ENCODE data around the gene MMP28. TPM values are rescaled to one million over a fixed set of nuclear protein-coding genes. Genes with fewer than 3 reads are reported as not detected.

Gene MMP28
- total and polyA plus RNA-seq, 4 donors: 30.5 to 72.6 (median 44.3) TPM

DNA sequence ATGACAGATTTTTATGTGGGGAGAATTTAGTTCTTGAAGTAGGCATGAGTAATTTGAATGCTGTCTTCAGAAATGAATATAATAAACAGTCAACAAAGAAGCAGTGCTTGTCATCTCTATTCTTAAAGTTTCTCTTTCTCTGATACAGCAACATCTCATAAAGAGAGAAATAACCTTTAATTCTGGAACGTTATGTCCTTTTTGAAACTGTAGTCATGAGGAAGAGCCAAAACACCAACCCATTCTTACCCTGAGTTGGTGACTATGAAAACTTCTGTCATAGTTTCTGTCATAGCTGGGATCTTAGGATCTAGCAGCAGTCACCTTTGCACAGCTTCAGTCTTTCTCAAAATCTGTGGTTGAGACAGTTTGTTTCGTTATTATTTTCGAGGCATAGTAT lies 79.3 kb downstream of the MMP28 start:
- ATAC-seq (ENCODE audit: insufficient read depth, low FRiP score) (no peak), DNase-seq (no peak)
- Histone ChIP-seq H3K27ac (ENCODE audit: low read depth in 1 of 2, low read length in 1 of 2) (peak overlapping the region in 1 of 2 donors; percentile 86), H3K4me3 (no peak overlapping the region), H3K27me3 (ENCODE audit: control insufficient read depth in 3 of 3, insufficient read depth in 3 of 3, low read length in 2 of 3) (no peaks in the 10 kb centered on the region), H3K36me3 (ENCODE audit: control insufficient read depth in 4 of 4, insufficient read depth in 4 of 4, low read length in 4 of 4) (peaks cover 5 to 25% (median 15%) of the 10 kb centered on the region in 4 donors), H3K9me3 (ENCODE audit: control insufficient read depth in 4 of 4, insufficient read depth in 3 of 4, low read length in 3 of 4) (no peaks in the 10 kb centered on the region), H3K9ac (ENCODE audit: insufficient read depth in 1 of 2, low read length in 2 of 2) (no peak overlapping the region), H3K4me1 (ENCODE audit: control insufficient read depth in 5 of 5, insufficient read depth in 5 of 5, low read length in 5 of 5) (peaks cover 8 to 35% (median 13%) of the 10 kb centered on the region in 5 donors)
- WGBS, 2 donors: 89 to 92% methylated on average over 3 of the region's 3 CpGs
- TF ChIP-seq, protein P1, sequence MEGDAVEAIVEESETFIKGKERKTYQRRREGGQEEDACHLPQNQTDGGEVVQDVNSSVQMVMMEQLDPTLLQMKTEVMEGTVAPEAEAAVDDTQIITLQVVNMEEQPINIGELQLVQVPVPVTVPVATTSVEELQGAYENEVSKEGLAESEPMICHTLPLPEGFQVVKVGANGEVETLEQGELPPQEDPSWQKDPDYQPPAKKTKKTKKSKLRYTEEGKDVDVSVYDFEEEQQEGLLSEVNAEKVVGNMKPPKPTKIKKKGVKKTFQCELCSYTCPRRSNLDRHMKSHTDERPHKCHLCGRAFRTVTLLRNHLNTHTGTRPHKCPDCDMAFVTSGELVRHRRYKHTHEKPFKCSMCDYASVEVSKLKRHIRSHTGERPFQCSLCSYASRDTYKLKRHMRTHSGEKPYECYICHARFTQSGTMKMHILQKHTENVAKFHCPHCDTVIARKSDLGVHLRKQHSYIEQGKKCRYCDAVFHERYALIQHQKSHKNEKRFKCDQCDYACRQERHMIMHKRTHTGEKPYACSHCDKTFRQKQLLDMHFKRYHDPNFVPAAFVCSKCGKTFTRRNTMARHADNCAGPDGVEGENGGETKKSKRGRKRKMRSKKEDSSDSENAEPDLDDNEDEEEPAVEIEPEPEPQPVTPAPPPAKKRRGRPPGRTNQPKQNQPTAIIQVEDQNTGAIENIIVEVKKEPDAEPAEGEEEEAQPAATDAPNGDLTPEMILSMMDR (IDR thresholded peaks at IDR 0.05; ENCODE audit: control extremely low read depth, extremely low read depth): no peak

Other genes with a start within 250 kb of the MMP28 start
- 1 to 10 TPM in 1 of 2 donors, not detected in 1; 2.3 TPM for gene SLFN14, start 234.8 kb downstream of the MMP28 start, total RNA-seq
- under 1 TPM in 1 of 2 donors, not detected in 1; 0.34 TPM for gene SLFN14, start 234.8 kb downstream of the MMP28 start, polyA plus RNA-seq
- gene PEX12, start 217.1 kb downstream of the MMP28 start, total RNA-seq: 1 to 10 TPM; 5.1 to 5.3 TPM
- 1 to 10 TPM; 2.6 to 3.7 TPM for gene PEX12, start 217.1 kb downstream of the MMP28 start, polyA plus RNA-seq
- 100 to 1,000 TPM; 110 to 156 TPM for gene AP2B1, start 208.3 kb downstream of the MMP28 start, total RNA-seq
- 10 to 100 TPM; 52.9 to 55.3 TPM for gene AP2B1, start 208.3 kb downstream of the MMP28 start, polyA plus RNA-seq
- under 1 TPM in 1 of 2 donors, not detected in 1; 0.80 TPM for gene RASL10B, start 64.0 kb downstream of the MMP28 start, total RNA-seq
- gene RASL10B, start 64.0 kb downstream of the MMP28 start, polyA plus RNA-seq: under 1 TPM; 0.57 to 1.00 TPM
- 10 to 100 TPM in 1 of 2 donors, 1 to 10 TPM in 1; 4.6 to 11.5 TPM for gene GAS2L2, start 42.4 kb downstream of the MMP28 start, total RNA-seq
- gene GAS2L2, start 42.4 kb downstream of the MMP28 start, polyA plus RNA-seq: 1 to 10 TPM; 1.6 to 3.3 TPM
- gene C17orf50, start 34.8 kb downstream of the MMP28 start, total RNA-seq: under 1 TPM in 1 of 2 donors, not detected in 1; 0.40 TPM
- under 1 TPM; 0.18 to 0.26 TPM for gene C17orf50, start 34.8 kb downstream of the MMP28 start, polyA plus RNA-seq
- gene TAF15, start 13.8 kb upstream of the MMP28 start, total RNA-seq: 100 to 1,000 TPM; 134 to 138 TPM
- gene TAF15, start 13.8 kb upstream of the MMP28 start, polyA plus RNA-seq: 10 to 100 TPM; 88.5 to 94.1 TPM
- gene HEATR9, start 73.2 kb upstream of the MMP28 start, total RNA-seq: under 1 TPM in 1 of 2 donors, not detected in 1; 0.17 TPM
- gene HEATR9, start 73.2 kb upstream of the MMP28 start, polyA plus RNA-seq: under 1 TPM in 1 of 2 donors, not detected in 1; 0.05 TPM
- 1 to 10 TPM; 3.2 to 6.8 TPM for gene CCL5, start 84.7 kb upstream of the MMP28 start, total RNA-seq
- 10 to 100 TPM; 14.5 to 15.3 TPM for gene CCL5, start 84.7 kb upstream of the MMP28 start, polyA plus RNA-seq
- gene RDM1, start 135.1 kb upstream of the MMP28 start, total RNA-seq: not detected
- under 1 TPM; 0.10 to 0.26 TPM for gene RDM1, start 135.1 kb upstream of the MMP28 start, polyA plus RNA-seq
- gene LYZL6, start 148.1 kb upstream of the MMP28 start, total RNA-seq: not detected
- gene LYZL6, start 148.1 kb upstream of the MMP28 start, polyA plus RNA-seq: not detected
- gene CCL16, start 185.9 kb upstream of the MMP28 start, total RNA-seq: under 1 TPM in 1 of 2 donors, not detected in 1; 0.18 TPM
- gene CCL16, start 185.9 kb upstream of the MMP28 start, polyA plus RNA-seq: under 1 TPM; 0.14 to 0.20 TPM
- gene CCL14, start 191.1 kb upstream of the MMP28 start, total RNA-seq: 10 to 100 TPM in 1 of 2 donors, 1 to 10 TPM in 1; 2.9 to 25.3 TPM
- gene CCL14, start 191.1 kb upstream of the MMP28 start, polyA plus RNA-seq: 10 to 100 TPM; 31.3 to 66.0 TPM
- gene CCL15, start 205.9 kb upstream of the MMP28 start, total RNA-seq: 1 to 10 TPM; 1.3 to 1.4 TPM
- 1 to 10 TPM in 1 of 2 donors, under 1 TPM in 1; 0.84 to 1.1 TPM for gene CCL15, start 205.9 kb upstream of the MMP28 start, polyA plus RNA-seq
- 1 to 10 TPM in 1 of 2 donors, not detected in 1; 5.1 TPM for gene CCL23, start 222.3 kb upstream of the MMP28 start, total RNA-seq
- 10 to 100 TPM in 1 of 2 donors, 1 to 10 TPM in 1; 7.2 to 34.4 TPM for gene CCL23, start 222.3 kb upstream of the MMP28 start, polyA plus RNA-seq